NOMO-1 treated with dmso at 0.1 percent for 144 hours (cell line): Measurements from ENCODE around the gene SSBP3.
"Not testable (repeated sequence)": the region's sequence is repeated elsewhere in the genome, so short reads cannot be mapped to it uniquely, and the experiment has no call there.

Experiments used
- DNase-seq: peaks from one replicate; lab custom pipeline; 2025; ENCODE audit not compliant: unreplicated experiment; lab: John Stamatoyannopoulos, UW

SSBP3 gene

GRCh38 chr1:54353959-54354358 lies 52.2 kb downstream of the SSBP3 start:
- DNase-seq, result no peak

- no peak for DNase-seq
These were observed 53.4 kb downstream of the SSBP3 start for GRCh38 chr1:54352755-54353154.

GRCh38 chr1:54350360-54350759 lies 55.8 kb downstream of the SSBP3 start:
- peak; percentile 56 for DNase-seq

- DNase-seq, result no peak
These were observed 57.5 kb downstream of the SSBP3 start for GRCh38 chr1:54348700-54349021.

GRCh38 chr1:54347955-54348699 lies 58.1 kb downstream of the SSBP3 start:
- no peak for DNase-seq

- DNase-seq, result no peak
These were observed 58.8 kb downstream of the SSBP3 start for GRCh38 chr1:54347261-54347954.

- not testable (repeated sequence) for DNase-seq
These were observed 60.6 kb downstream of the SSBP3 start for GRCh38 chr1:54345548-54345947.

GRCh38 chr1:54345116-54345515 lies 61.1 kb downstream of the SSBP3 start:
- no peak for DNase-seq

- DNase-seq, result no peak
These were observed 63.2 kb downstream of the SSBP3 start for GRCh38 chr1:54342742-54343687.

GRCh38 chr1:54342288-54342687 lies 63.9 kb downstream of the SSBP3 start:
- DNase-seq, result no peak

GRCh38 chr1:54341763-54342162 lies 64.4 kb downstream of the SSBP3 start:
- no peak for DNase-seq

GRCh38 chr1:54340878-54341277 lies 65.3 kb downstream of the SSBP3 start:
- no peak for DNase-seq

GRCh38 chr1:54340434-54340833 lies 65.8 kb downstream of the SSBP3 start:
- DNase-seq, result no peak

GRCh38 chr1:54339126-54339525 lies 67.1 kb downstream of the SSBP3 start:
- no peak for DNase-seq

- DNase-seq, result no peak
These were observed 67.7 kb downstream of the SSBP3 start for GRCh38 chr1:54338464-54338863.

GRCh38 chr1:54337928-54338327 lies 68.3 kb downstream of the SSBP3 start:
- DNase-seq, result no peak

GRCh38 chr1:54337034-54337433 lies 69.2 kb downstream of the SSBP3 start:
- no peak for DNase-seq

- DNase-seq, result no peak
These were observed 70.1 kb downstream of the SSBP3 start for GRCh38 chr1:54336116-54336515.

- no peak for DNase-seq
These were observed 70.5 kb downstream of the SSBP3 start for GRCh38 chr1:54335755-54336108.

- DNase-seq, result peak; percentile 76
These were observed 71.0 kb downstream of the SSBP3 start for GRCh38 chr1:54335011-54335754.
